Mammary epithelial cell (primary cell): ENCODE data around the gene SLC7A5.

ENCODE experiments used
- EZH2 ChIP-seq: IDR thresholded peaks from 2 replicates; pipeline ENCODE4 v1.6.1; 2012; ENCODE audit warnings: low read length, inconsistent platforms, borderline replicate concordance
- TF ChIP-seq, protein P1 (sequence below), 2 donors: IDR thresholded peaks in 1 of 2; conservative IDR thresholded peaks in 1 of 2; 2 replicates each; pipeline ENCODE4 v1.5.1; 2011 to 2012; ENCODE audit warnings: inconsistent platforms in 2 of 2, low read length in 2 of 2, mild to moderate bottlenecking in 2 of 2, control low read depth in 1 of 2, low read depth in 1 of 2; ENCODE audit not compliant: insufficient read depth in 1 of 2; ENCODE audit errors: extremely low read depth in 1 of 2

DNA sequence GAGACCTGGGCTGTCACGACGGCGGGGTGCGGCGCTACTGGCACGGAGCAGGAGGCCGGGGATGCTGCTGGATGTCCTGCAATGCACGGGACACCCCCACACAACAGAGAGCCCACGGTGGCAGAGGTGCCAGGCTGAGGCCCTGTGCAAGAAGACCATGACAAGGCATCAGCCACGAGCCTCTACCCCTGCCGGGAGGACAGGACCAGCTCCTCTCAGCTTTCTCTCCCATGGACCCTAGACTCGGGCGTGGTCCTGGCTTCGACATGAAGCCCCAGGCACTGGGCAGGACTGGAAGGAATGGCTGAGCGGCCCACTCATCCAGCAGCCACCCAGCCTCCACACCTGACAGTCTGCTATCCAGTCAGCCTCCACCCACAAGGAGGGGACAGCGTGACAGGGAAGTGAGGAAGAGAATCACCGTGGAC is 25.6 kb downstream of the SLC7A5 start:
- TF ChIP-seq, protein P1, sequence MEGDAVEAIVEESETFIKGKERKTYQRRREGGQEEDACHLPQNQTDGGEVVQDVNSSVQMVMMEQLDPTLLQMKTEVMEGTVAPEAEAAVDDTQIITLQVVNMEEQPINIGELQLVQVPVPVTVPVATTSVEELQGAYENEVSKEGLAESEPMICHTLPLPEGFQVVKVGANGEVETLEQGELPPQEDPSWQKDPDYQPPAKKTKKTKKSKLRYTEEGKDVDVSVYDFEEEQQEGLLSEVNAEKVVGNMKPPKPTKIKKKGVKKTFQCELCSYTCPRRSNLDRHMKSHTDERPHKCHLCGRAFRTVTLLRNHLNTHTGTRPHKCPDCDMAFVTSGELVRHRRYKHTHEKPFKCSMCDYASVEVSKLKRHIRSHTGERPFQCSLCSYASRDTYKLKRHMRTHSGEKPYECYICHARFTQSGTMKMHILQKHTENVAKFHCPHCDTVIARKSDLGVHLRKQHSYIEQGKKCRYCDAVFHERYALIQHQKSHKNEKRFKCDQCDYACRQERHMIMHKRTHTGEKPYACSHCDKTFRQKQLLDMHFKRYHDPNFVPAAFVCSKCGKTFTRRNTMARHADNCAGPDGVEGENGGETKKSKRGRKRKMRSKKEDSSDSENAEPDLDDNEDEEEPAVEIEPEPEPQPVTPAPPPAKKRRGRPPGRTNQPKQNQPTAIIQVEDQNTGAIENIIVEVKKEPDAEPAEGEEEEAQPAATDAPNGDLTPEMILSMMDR (conservative IDR thresholded peaks at IDR 0.05 in 1 of 2, IDR thresholded peaks at IDR 0.05 in 1 of 2; ENCODE audit: extremely low read depth in 1 of 2, insufficient read depth in 1 of 2, low read depth in 1 of 2, low read length in 2 of 2), result no peak
- TF ChIP-seq EZH2, result no peak
